OCI-LY7 (cell line): ENCODE results near the gene KRTAP21-2. TPM values are rescaled to one million over a fixed set of nuclear protein-coding genes. Genes with fewer than 3 reads are reported as not detected.
"Not testable (repeated sequence)": the region's sequence is repeated elsewhere in the genome, so short reads cannot be mapped to it uniquely, and the experiment has no call there.

Experiments
- BruUV-seq: library from RNA; stranded (reverse); fragments of 400-500 nt; replicated peaks from 2 replicates; lab custom pipeline; 2021; lab: Mats Ljungman, UMichigan
- CTCF ChIA-PET: fragments of 300-600 bp; sonication (Branson Sonifier 250); formaldehyde crosslinking; loops from one replicate; lab custom pipeline; 2022; ENCODE audit warnings: antibody characterized with exemption; ENCODE audit not compliant: unreplicated experiment; lab: Charles Lee
- POLR2A ChIA-PET: fragments of 300-600 bp; sonication (Branson Sonifier 250); formaldehyde crosslinking; loops from one replicate; lab custom pipeline; 2022; ENCODE audit warnings: antibody characterized with exemption; lab: Charles Lee
- DNase-seq: peaks from one replicate; pipeline ENCODE4 v3.0.0-alpha.2; 2015; ENCODE audit warnings: low spot score
- H2AFZ ChIP-seq: fragments of 200-600 bp; sonication (generic), shearing (Covaris generic); 2 replicates; pipeline ENCODE4 v1.6.1; 2014; ENCODE audit warnings: mild to moderate bottlenecking, antibody characterized with exemption, low read length, moderate library complexity
- H3K27ac ChIP-seq: fragments of 200-600 bp; sonication (generic); 2 replicates; pipeline ENCODE4 v1.5.1; 2014; ENCODE audit warnings: mixed run types, low read depth, mild to moderate bottlenecking, moderate library complexity, low read length, inconsistent platforms; ENCODE audit not compliant: poor library complexity, severe bottlenecking
- H3K36me3 ChIP-seq: fragments of 200-600 bp; sonication (generic); 2 replicates; pipeline ENCODE4 v1.6.1; 2014; ENCODE audit warnings: mild to moderate bottlenecking, antibody characterized with exemption, low read length, moderate library complexity, mixed read lengths; ENCODE audit not compliant: insufficient read depth
- H3K4me1 ChIP-seq: fragments of 200-600 bp; sonication (generic); 2 replicates; pipeline ENCODE4 v1.5.1; 2014; ENCODE audit warnings: mild to moderate bottlenecking, low read length; ENCODE audit not compliant: insufficient read depth, poor library complexity, severe bottlenecking
- H3K4me2 ChIP-seq: fragments of 200-600 bp; sonication (generic); 2 replicates; pipeline ENCODE4 v1.6.1; 2014; ENCODE audit warnings: mild to moderate bottlenecking, low read length
- H3K4me3 ChIP-seq: fragments of 200-600 bp; sonication (generic); 2 replicates; pipeline ENCODE4 v1.5.1; 2014; ENCODE audit warnings: mild to moderate bottlenecking, low read depth, low read length; ENCODE audit not compliant: poor library complexity, severe bottlenecking
- H3K79me2 ChIP-seq: fragments of 200-600 bp; sonication (generic); 2 replicates; pipeline ENCODE4 v1.6.1; 2016; ENCODE audit warnings: low read depth, mild to moderate bottlenecking, low read length, moderate library complexity, mixed read lengths; ENCODE audit not compliant: insufficient read depth
- H3K9me2 ChIP-seq: fragments of 200-600 bp; sonication (generic); 2 replicates; pipeline ENCODE4 v1.6.1; 2016; ENCODE audit warnings: mild to moderate bottlenecking, low read length, mixed read lengths; ENCODE audit not compliant: insufficient read depth
- H3K9me3 ChIP-seq: fragments of 200-600 bp; sonication (generic); 2 replicates; pipeline ENCODE4 v1.6.1; 2014; ENCODE audit warnings: mild to moderate bottlenecking, mixed run types, low read length, mixed read lengths
- H4K20me1 ChIP-seq: fragments of 200-600 bp; sonication (generic); 2 replicates; pipeline ENCODE4 v1.6.1; 2014; ENCODE audit warnings: mild to moderate bottlenecking, antibody characterized with exemption, low read length, moderate library complexity, mixed read lengths; ENCODE audit not compliant: insufficient read depth
- CTCF ChIP-seq: fragments of 200-600 bp; sonication (generic); conservative IDR thresholded peaks from 2 replicates; pipeline ENCODE4 v1.5.1; 2014; ENCODE audit warnings: mild to moderate bottlenecking, antibody characterized with exemption, low read length, moderate library complexity, mixed read lengths
- EZH2phosphoT487 ChIP-seq: fragments of 200-600 bp; sonication (generic); IDR thresholded peaks from 2 replicates; pipeline ENCODE4 v1.6.1; 2018; ENCODE audit warnings: low read depth, borderline replicate concordance, mild to moderate bottlenecking, mixed run types, antibody characterized with exemption, low read length, moderate library complexity, mixed read lengths
- intact Hi-C: fragments of 100-400 bp; cut with micrococcal nuclease; formaldehyde crosslinking; loops from one replicate; pipeline ENCODE4 v1.10.0; 2022; ENCODE audit not compliant: unreplicated experiment
- total RNA-seq, 2 experiments: library from RNA; depleted of rRNA in 1 of 2; stranded (reverse); fragments of >200 nt in 1 of 2; shearing (Covaris generic) in 1 of 2; gene quantifications; 2 replicates each; pipeline ENCODE4 v1.2.3, GENCODE V29; 2014 to 2022

KRTAP21-2 gene
- total RNA-seq, 2 experiments from 2014 or later, result not detected

- Histone ChIP-seq H4K20me1 (no peaks in the 10 kb centered on the region), H3K4me2 (no peak overlapping the region), H3K36me3 (no peaks in the 10 kb centered on the region), H3K9me3 (no peaks in the 10 kb centered on the region), H3K4me3 (no peak overlapping the region), H2AFZ (no peak overlapping the region), H3K27ac (no peak overlapping the region), H3K9me2 (no peaks in the 10 kb centered on the region), H3K4me1 (no peaks in the 10 kb centered on the region), H3K79me2 (no peaks in the 10 kb centered on the region)
- intact Hi-C loops, result no loop called here
- POLR2A ChIA-PET, result interaction anchor here (1.4 kb wide), 1 partner anchor 17 kb away, joined by 5 read pairs; no protein-coding TSS in a partner anchor
- DNase-seq, result no peak
- BruUV-seq, result no TSS peak
- CTCF ChIA-PET, result no interaction called here
- no peak for TF ChIP-seq CTCF
- TF ChIP-seq EZH2phosphoT487, result no peak
Measured at GRCh38 chr21:30758306-30758705, 11.2 kb upstream of the KRTAP21-2 start.

DNA sequence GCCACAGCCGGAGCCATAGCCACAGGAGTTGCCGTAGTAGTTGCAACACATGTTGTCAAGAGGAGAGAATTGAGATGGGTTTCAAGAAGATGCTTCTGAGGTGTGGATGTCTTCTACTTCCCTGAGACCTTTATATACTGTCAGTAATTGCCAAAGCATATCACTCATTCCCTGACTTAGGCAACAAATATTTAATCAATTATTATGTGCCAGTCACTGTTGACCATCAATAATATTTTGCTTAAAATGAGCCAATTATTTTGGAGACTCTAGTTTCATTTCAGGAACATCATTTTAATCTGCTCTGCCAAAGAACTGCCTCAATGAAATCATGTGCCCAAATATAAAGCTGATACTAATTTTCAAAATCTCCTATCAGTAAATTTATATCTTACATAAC lies 8.3 kb upstream of the KRTAP21-2 start, which contains the start of gene KRTAP21-1:
Gene KRTAP21-1, minus strand, starts transcription at position 101 of the 400 bp plus-strand sequence. Its CDS starts 50 bp downstream, at position 51.
- H3K4me2 ChIP-seq, H3K4me3 ChIP-seq, H3K27ac ChIP-seq, H3K9me3 ChIP-seq, DNase-seq, CTCF ChIA-PET, H3K9me2 ChIP-seq, H3K4me1 ChIP-seq, H2AFZ ChIP-seq, H3K79me2 ChIP-seq, H4K20me1 ChIP-seq, intact Hi-C loops, BruUV-seq, POLR2A ChIA-PET, H3K36me3 ChIP-seq: not testable (repeated sequence)

DNA sequence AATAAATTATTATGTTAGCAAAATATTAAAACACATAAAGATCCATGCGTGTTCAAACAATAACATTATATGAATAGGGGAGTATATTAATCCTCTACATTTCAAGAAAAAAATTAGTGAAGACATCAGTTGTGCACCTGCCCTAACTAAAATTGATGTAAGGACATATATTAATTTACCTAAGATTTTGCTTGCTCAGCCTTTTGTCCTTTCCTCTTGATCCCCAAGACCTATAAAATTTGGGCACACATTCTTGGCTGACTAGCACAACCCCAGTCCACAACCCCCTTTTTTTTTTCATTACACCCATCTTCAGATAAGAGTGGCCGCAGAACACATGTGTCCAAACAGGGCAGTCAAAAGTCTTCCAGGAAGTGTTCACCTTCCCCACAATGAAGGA lies 6.6 kb downstream of the KRTAP21-2 start:
- Histone ChIP-seq H2AFZ (no peak overlapping the region), H4K20me1 (no peaks in the 10 kb centered on the region), H3K4me3 (no peak overlapping the region), H3K79me2 (no peaks in the 10 kb centered on the region), H3K9me2 (no peaks in the 10 kb centered on the region), H3K9me3 (no peaks in the 10 kb centered on the region), H3K36me3 (no peaks in the 10 kb centered on the region), H3K27ac (no peak overlapping the region), H3K4me1 (no peaks in the 10 kb centered on the region), H3K4me2 (no peak overlapping the region)
- intact Hi-C loops, result no loop called here
- TF ChIP-seq EZH2phosphoT487, result no peak
- no peak for TF ChIP-seq CTCF
- BruUV-seq, result no TSS peak
- DNase-seq, result no peak
- CTCF ChIA-PET, result no interaction called here
- POLR2A ChIA-PET, result no interaction called here
